ENCODE data around the gene SYTL5. TPM values are rescaled to one million over a fixed set of nuclear protein-coding genes. Genes with fewer than 3 reads are reported as not detected.

SYTL5 gene
- total and polyA plus RNA-seq, 4 donors = 0.09 to 2.8 (median 1.0) TPM

- no peak for TF ChIP-seq REST (IDR thresholded peaks at IDR 0.05)
- TF ChIP-seq YY1 (IDR thresholded peaks at IDR 0.05) = peak; percentile 9
- no peak for TF ChIP-seq EGR1 (IDR thresholded peaks at IDR 0.05; ENCODE audit: low read depth in 2 of 2)
- TF ChIP-seq FOXA2 (IDR thresholded peaks at IDR 0.05) = peak; percentile 83
- no peak for TF ChIP-seq TAF1 (conservative IDR thresholded peaks at IDR 0.05)
Observed at GRCh38 chrX:37959212-37960021, 46.9 kb upstream of the SYTL5 start (continued).

GRCh38 chrX:37961118-37961517 lies 45.2 kb upstream of the SYTL5 start:
- 98% methylated on average over 1 of the region's 1 CpG for WGBS
- TF ChIP-seq JUND (IDR thresholded peaks at IDR 0.05) (no peak), CTCF (IDR thresholded peaks at IDR 0.05; ENCODE audit: low read depth, low read length, missing input control) (no peak), FOXA1 (IDR thresholded peaks at IDR 0.05) (no peak), SP1 (IDR thresholded peaks at IDR 0.05) (no peak), HNF4G (IDR thresholded peaks at IDR 0.05) (no peak), GABPA (IDR thresholded peaks at IDR 0.05 in 1 of 2, conservative IDR thresholded peaks at IDR 0.05 in 1 of 2) (no peak), REST (IDR thresholded peaks at IDR 0.05) (no peak), HNF4A (conservative IDR thresholded peaks at IDR 0.05) (no peak), FOXA2 (IDR thresholded peaks at IDR 0.05) (no peak), TAF1 (conservative IDR thresholded peaks at IDR 0.05) (no peak)

More at GRCh38 chrX:37961118-37961517, 45.2 kb upstream of the SYTL5 start:
- Histone ChIP-seq H3K36me3 (ENCODE audit: control insufficient read depth in 4 of 4, insufficient read depth in 3 of 4, low read depth in 1 of 4, low read length in 3 of 4) (no peaks in the 10 kb centered on the region), H3K4me3 (ENCODE audit: low read depth in 1 of 3, low read length in 3 of 3) (no peak overlapping the region), H3K9ac (ENCODE audit: low read depth in 1 of 2, low read length in 2 of 2) (no peak overlapping the region), H3K27me3 (ENCODE audit: control insufficient read depth in 4 of 4, insufficient read depth in 4 of 4, low read length in 3 of 4) (no peaks in the 10 kb centered on the region), H3K4me1 (ENCODE audit: control insufficient read depth in 4 of 4, insufficient read depth in 4 of 4, low read length in 3 of 4) (peaks cover 2 to 17% (median 11%) of the 10 kb centered on the region in 4 donors), H3K27ac (ENCODE audit: low read depth in 1 of 2, low read length in 2 of 2) (no peak overlapping the region), H3K9me3 (ENCODE audit: control insufficient read depth in 4 of 4, low read length in 3 of 4) (no peaks in the 10 kb centered on the region)
- no peak for DNase-seq (ENCODE audit: low spot score)

Data from liver (tissue), 9 donors.